ENCODE data around the gene CPA5.
"Not testable (repeated sequence)": the region's sequence is repeated elsewhere in the genome, so short reads cannot be mapped to it uniquely, and the experiment has no call there.

Gene CPA5

GRCh38 chr7:130359276-130359857, 14.8 kb downstream of the CPA5 start:
- no peak for DNase-seq

GRCh38 chr7:130360518-130360917, 15.9 kb downstream of the CPA5 start:
- no peak for DNase-seq

GRCh38 chr7:130361681-130362080, 17.1 kb downstream of the CPA5 start:
- DNase-seq = no peak

- no peak for DNase-seq
Observed at GRCh38 chr7:130362251-130362816, 17.7 kb downstream of the CPA5 start.

- no peak for DNase-seq
Observed at GRCh38 chr7:130363026-130363847, 18.6 kb downstream of the CPA5 start.

GRCh38 chr7:130364451-130364850, 19.8 kb downstream of the CPA5 start:
- no peak for DNase-seq

GRCh38 chr7:130365088-130365487, 20.5 kb downstream of the CPA5 start:
- DNase-seq = no peak

GRCh38 chr7:130365511-130366441, 21.2 kb downstream of the CPA5 start:
- DNase-seq = no peak

GRCh38 chr7:130366564-130366963, 21.9 kb downstream of the CPA5 start:
- no peak for DNase-seq

- no peak for DNase-seq
Observed at GRCh38 chr7:130367088-130367755, 22.6 kb downstream of the CPA5 start.

- DNase-seq = no peak
Observed at GRCh38 chr7:130367836-130368746, 23.5 kb downstream of the CPA5 start.

- peak; percentile 90 for DNase-seq
Observed at GRCh38 chr7:130369110-130369711, 24.6 kb downstream of the CPA5 start.

- no peak for DNase-seq
Observed at GRCh38 chr7:130369831-130370550, 25.4 kb downstream of the CPA5 start.

- no peak for DNase-seq
Observed at GRCh38 chr7:130371046-130371445, 26.4 kb downstream of the CPA5 start.

GRCh38 chr7:130372402-130373165, 28.0 kb downstream of the CPA5 start:
- no peak for DNase-seq

- no peak for DNase-seq
Observed at GRCh38 chr7:130374507-130374906, 29.9 kb downstream of the CPA5 start.

GRCh38 chr7:130376461-130376860, 31.8 kb downstream of the CPA5 start:
- DNase-seq = not testable (repeated sequence)

GRCh38 chr7:130377178-130377577, 32.6 kb downstream of the CPA5 start:
- DNase-seq = no peak

GRCh38 chr7:130379019-130379418, 34.4 kb downstream of the CPA5 start:
- no peak for DNase-seq

GRCh38 chr7:130379532-130379920, 34.9 kb downstream of the CPA5 start:
- no peak for DNase-seq

Data from MV-4-11 (cell line).